HG03108 (cell line): ENCODE data around the gene GIMAP1.
A peak's percentile ranks its signal among the peaks of the same experiment; 100 is the strongest.
"Not testable (repeated sequence)": the region's sequence is repeated elsewhere in the genome, so short reads cannot be mapped to it uniquely, and the experiment has no call there.

Experiments used
- ATAC-seq: cut with Tn5 transposase; IDR thresholded peaks from one replicate; pipeline ENCODE4 v1.9.1; 2021; ENCODE audit warnings: moderate library complexity; ENCODE audit not compliant: unreplicated experiment

Gene GIMAP1

DNA sequence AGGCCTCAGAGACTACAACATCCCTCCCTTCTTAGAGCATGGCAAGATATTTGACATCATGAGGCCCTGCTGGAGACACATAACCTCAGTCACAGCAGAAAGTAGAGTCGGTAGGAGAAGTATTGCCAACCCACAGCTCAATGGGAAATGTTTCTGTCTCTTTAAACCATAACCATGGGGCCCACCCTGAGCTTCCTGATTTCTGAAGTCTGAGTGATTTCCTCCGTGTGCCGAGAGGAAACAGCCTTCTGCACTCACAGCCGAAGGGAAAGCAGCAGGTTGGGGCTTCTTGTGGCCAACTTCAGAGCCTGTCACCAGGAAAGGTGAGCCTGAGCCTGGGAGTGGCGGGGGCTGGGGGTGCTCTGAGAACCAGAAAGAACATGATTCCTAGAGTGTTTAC, at the start of gene GIMAP1:
Gene GIMAP1, plus strand, starts transcription at position 246 of the 400 bp plus-strand sequence. CDS start 2,435 bp downstream, outside the sequence.
- no peak for ATAC-seq

DNA sequence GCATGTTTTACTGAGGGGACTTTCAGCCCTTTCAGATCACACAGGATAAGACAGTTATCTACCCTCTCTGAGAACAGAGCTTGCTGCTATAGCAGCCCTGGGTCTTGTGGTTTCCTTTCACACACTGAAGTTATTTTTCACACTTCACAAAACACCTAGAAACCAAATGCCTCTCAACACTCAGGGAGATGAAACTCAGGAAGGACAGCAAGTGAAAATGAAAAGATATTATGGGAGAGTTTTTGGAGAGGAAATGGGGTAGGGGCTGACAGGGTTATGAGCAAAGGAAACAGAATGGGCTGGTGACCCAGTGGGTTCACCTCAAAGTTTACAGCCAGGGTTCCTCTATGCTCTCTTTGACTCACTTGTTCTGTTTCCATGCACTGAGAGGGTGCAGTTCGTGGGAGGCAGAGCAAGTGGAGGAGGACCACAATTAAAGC, 47.9 kb upstream of the GIMAP1 start:
- peak; percentile 83 for ATAC-seq

DNA sequence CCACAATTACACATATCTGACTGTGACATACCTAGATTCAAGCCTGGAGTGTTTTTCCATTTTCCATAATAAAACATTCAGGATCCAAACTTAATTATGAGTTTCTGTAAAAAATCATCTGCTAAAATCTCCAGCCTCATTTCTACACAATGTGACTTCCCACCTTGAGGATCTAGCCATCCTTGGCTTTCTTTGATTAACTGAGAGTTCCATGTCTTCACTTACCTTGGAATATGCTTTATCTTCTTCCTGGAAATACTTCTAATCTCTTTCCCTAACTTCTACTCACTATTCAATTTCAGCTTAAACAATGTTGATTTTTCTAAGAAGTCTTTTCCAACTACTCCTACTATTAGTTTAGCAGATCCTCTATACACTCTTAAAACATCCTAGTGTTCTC, 47.4 kb upstream of the GIMAP1 start:
- no peak for ATAC-seq

DNA sequence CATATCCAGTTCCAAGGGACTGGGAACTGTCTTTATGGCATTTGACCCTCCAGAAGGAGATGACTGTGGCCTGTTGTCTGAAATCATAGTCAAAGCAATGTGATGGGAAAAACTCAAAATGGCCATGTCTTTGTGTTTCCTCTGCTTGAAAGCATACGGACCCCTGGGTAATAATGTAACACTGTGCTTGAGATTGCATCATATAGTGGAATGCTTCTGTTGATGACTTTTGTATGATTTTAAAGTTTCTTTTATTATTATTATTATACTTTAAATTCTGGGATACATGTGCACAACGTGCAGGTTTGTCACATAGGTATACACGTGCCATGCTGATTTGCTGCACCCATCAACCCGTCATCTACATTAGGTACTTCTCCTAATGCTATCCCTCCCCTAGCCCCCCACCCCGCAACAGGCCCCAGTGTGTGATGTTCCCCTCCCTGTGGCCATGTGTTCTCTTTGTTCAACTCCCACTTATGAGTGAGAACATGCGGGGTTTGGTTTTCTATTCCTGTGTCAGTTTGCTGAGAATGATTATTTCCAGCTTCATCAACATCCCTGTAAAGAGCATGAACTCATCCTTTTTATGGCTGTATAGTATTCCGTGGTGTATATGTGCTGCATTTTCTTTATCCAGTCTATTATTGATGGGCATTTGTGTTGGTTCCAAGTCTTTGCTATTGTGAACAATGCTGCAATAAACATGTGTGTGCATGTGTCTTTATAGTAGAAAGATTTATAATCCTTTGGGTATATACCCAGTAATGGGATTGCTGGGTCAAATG, 44.4 kb upstream of the GIMAP1 start:
- ATAC-seq: not testable (repeated sequence)

DNA sequence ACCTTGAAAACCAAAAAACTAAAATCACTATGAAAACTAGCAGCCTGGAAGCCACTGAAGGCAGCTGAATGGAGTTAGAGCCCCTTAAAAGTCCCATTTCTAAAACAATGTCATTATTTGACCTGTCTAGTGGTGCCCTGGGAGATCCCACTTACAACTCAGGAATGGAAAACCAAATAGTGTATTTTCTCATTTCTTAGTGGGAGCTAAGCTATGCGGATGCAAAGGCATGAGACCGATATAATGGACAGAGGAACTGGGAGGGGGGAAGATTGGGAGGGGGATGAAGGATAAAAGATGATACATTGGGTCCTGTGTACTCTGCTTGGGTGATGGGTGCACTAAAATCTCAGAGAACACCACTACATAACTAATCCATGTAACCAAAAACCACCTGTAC, 40.7 kb upstream of the GIMAP1 start:
- no peak for ATAC-seq

DNA sequence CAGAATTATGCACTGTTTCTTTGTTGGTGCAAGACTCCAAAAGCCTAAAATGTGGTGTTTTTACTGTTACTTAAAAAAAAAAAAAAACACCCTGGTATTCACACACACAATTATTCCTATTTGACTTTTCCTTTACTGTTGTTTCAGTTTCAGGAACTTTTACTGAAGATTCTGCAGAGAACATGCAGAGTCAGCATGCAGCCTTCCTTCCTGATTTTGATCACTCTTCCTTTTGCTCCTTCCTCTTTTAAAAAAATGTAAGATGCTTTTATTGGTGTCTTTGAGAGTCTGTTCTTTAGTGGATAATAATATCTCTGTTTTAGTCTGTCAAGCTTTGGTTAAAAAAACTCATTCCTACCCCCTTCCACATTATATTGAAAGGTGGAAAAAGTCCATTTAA, 40.1 kb upstream of the GIMAP1 start:
- not testable (repeated sequence) for ATAC-seq

DNA sequence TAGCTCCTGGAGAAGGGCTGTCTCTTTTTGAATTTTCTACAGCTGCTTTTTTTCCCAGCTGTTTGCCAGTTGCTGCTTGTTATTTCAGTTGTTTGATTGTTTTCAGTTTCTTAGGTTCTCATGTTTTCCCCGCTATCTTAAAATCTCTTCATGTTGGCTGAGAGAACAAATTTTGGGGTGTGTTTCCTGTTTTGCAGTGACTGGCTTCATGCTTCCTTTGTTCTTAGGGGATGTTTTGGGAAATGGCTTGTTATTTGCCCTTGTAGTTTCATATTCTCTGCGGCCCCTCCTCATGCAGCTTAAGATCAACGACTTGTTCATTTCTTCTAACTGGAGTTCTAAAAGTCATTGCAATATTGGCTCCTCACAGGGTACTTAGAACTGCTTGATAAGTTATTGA, 39.6 kb upstream of the GIMAP1 start:
- ATAC-seq: not testable (repeated sequence)

DNA sequence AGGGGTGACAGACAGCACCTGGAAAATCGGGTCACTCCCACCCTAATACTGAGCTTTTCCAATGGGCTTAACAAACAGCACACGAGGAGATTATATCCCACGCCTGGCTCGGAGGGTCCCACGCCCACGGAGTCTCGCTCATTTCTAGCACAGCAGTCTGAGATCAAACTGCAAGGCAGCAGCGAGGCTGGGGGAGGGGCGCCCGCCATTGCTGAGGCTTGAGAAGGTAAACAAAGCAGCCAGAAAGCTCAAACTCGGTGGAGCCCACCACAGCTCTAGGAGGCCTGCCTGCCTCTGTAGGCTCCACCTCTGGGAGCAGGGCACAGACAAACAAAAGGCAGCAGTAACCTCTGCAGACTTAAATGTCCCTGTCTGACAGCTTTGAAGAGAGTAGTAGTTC, 37.8 kb upstream of the GIMAP1 start:
- not testable (repeated sequence) for ATAC-seq

DNA sequence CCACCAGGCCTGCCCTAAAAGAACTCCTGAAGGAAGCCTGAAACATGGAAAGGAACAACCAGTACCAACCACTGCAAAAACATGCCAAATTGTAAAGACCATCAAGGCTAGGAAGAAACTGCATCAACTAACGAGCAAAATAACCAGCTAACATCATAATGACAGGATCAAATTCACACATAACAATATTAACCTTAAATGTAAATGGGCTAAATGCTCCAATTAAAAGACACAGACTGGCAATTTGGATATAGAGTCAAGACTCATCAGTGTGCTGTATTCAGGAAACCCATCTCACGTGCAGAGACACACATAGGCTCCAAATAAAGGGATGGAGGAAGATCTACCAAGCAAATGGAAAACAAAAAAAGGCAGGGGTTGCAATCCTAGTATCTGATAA, 36.0 kb upstream of the GIMAP1 start:
- not testable (repeated sequence) for ATAC-seq

DNA sequence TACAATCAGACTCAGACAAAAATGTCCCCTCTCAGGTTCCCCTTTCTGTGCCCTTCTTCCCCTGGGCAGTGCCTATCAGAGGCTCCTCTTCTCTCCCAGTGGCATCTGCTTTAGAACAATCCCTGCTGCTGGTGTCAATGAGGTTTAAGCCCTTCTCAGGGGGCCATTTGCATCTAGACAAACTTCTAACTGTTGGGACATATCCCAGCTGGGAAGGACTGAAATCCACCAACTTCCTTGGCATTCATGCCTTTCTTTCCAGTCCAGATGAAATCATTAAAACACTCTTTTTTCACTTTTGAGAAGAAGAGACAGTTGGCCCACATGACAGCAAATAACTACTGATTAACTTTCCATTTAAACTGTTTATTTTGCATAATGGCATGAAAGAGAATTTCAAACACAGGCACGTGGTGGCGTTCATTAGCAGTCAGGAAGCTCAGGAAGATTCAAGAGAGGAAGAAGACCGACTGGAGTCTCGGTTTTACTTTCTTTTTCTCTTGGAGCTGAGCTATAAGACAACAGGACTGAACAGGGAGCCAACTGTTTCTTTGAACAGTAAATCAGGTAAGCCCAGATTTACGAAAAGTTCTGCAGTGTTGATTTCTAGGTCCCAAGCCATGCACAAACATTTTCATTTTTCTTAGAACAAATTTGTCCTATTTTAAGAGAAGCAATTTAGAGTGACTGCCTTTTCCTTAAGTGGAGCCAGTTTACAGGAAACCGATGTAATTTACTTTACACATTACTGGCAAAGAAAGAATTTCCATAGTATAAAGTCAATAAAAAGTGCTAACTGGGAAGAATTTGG, 31.0 kb upstream of the GIMAP1 start, which contains the start of gene GIMAP2:
Gene GIMAP2, plus strand, starts transcription at position 488 of the 811 bp plus-strand sequence. CDS start 1,354 bp downstream, outside the sequence.
- ATAC-seq: peak; percentile 97

DNA sequence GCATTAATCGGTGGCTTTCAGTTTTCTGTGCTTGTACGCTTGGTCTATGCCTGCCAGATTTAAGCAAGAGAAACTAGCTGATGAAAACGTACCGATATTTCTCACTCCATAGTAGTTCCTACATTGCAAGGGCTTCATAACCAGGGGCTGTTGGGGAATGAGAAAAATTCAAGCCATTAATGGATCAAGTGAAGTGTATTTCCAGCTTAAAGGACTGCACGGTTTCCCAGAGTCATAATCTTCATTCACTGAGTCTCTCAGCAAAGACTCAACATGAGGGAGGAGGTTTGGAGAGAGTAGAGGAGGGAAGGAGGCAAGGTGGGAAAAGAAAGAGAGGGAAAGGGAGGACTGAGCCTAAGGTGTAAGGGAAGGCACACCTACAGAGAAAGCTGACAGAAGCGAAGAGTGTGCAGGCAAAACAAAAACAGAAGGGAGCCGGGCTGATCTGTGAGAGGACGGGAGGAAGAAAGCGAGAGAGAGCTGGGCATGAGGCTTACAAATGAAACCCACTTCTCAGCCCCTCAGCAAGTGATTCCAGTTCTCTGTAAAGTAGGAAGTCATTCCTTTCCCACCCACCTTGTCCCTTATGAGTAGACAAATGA, 30.3 kb upstream of the GIMAP1 start:
- no peak for ATAC-seq

DNA sequence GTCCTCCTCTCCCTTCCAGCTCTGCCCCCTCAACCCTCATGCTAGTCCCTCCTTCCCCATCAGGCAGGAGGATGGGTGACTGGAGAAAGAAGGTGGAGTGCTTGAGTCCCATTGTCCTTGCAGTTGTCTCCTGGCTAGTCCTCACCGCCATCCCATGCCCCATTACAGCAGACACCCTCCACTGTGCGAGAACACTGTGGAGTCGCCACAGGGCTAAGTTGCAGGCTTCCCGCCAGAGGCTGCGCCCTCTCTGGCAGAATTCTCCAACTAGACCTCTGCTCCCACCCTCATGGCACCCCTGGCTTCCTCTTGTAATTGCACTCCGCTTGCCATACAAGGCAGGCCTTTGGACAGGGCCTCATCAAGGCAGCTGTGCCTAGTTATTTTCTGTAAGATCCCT, 27.8 kb upstream of the GIMAP1 start:
- ATAC-seq: no peak

DNA sequence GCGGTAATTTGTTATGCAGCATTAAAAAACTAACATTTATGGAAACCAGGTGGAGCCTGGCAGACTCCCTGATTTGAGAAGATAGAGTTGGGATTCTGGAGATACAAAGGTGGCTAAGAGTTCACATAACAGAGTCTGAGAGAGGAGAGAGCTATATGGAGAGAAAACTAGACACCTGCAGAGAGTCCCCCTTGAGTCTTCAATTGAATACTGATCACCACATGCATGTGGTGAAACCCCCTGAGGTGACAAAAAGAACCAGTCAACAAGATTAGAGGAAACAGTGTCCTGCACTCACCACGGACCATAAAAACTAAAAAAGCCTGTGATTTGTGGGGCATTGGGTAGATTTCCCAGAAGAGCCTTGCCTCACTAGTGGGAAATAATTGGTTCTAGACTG, 20.8 kb upstream of the GIMAP1 start:
- no peak for ATAC-seq

DNA sequence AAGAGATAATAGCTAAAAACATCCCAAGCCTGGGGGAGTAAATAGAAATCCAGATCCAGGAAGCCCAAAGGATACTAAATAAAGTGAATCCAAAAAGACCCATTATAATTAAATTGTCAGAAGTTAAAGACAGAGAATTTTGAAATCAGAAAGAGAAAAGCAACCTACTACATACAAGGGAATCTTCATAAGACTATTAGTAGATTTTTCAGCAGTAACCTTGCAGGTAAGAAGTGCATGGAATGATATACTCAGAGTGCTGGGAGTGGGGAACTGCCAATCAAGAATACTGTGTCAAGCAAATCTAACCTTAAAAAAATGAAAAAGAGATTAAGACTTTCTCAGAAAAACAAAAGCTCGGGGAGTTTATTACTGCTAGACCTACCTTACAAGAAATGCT, 13.2 kb upstream of the GIMAP1 start:
- no peak for ATAC-seq

DNA sequence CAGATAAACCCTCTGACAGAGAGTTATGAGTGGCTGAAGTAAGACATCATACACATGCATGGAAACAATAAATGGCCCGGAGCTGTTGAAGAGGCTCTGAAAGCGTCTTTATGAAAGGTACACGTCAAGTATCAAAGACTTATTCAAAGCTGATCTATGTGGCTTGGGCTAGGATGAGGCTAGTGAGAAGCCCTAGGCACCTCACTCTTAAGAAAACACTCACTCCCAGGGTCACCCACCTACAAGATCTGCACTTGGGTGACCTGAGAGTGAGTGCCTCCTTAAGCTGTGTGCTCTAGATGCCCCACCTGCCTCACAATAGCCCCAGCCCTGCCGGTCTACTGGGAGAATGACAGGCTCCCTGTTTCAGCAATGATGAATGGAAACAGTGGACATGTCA, 1.1 kb upstream of the GIMAP1 start:
- no peak for ATAC-seq

DNA sequence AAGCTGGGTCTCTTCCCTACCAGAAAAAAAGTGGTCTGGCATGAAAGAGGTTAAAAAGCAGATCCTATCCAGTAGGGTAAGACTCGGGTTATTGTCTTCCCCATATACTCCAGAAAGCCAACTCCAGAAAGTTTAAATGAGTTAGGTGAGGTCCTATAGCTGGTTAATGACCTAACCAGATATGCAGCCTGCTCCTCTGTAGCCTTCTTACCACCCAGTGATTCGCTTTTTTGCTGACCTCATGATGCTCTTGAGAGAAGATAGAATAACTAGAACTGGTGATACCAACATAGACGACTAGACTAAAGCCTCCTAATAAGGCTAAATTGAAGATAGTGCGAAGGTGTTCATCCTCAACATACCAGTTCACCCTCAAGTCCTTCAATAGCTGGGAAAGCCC, 675 bp upstream of the GIMAP1 start:
- no peak for ATAC-seq

DNA sequence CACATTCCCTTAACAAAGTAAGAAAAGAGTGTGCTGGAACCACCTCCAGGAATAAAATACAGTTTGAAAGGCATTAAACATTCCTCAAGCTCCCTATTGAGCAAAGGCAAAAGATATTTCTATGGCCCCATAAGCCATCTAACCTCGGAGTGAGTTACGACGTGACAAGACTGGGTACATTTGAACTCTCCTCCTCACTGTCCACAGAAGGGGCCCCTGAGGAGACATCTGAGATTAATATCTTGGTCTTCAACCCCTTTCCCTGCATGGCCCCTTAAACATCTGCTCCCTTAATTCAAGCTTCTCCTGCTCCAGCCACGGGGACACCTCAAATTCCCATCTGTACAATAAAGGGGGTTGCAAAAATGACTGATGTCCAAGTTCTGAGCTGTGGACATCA, 526 bp downstream of the GIMAP1 start:
- ATAC-seq: no peak

DNA sequence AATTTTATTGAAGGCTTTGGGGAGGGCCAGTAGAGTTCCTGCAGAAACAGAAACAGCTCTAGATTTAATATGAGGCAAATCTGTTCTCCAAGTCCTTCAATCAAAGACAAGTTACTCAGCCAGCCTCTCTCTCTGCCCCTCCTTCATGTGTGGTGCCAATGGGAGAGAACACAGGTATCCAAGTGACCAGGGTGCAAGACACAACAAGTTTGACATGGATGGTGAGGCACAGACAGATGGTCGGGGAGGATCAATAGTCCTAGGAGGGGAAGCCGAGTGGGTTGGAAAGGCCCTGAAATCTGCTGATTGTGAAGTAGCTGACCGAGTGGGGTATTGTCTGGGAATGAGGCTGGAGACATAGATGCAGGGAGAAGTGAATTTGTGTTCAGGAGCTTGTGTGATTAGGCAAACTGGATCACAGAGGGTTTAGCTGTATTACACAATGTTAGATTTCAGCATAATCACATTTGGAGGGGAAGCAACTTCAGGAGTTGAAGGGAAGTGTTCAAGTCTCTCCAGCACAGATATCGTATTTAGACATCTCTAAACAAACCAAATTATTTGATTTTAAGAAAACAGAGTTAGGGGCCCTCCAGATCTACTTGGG, 1.5 kb downstream of the GIMAP1 start:
- no peak for ATAC-seq

DNA sequence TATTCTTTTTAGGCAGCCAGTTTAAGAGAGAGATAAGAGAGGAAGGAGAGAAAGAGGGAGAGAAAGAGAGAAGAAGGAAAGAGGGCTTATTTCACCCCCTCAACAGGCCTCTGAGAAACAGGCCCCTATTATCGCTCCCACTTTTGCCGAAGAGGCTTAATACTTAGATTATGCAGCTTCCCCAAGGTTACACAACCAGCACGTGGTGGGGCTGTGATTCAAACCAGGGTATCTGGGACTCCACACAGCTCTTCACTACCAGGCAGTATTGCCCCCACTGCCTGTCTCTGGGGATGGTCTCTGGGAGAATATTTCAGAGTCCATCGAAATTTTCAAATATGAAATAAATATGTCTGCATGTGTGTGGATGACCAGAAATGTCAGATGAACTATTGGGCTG, 3.0 kb downstream of the GIMAP1 start:
- ATAC-seq: no peak

DNA sequence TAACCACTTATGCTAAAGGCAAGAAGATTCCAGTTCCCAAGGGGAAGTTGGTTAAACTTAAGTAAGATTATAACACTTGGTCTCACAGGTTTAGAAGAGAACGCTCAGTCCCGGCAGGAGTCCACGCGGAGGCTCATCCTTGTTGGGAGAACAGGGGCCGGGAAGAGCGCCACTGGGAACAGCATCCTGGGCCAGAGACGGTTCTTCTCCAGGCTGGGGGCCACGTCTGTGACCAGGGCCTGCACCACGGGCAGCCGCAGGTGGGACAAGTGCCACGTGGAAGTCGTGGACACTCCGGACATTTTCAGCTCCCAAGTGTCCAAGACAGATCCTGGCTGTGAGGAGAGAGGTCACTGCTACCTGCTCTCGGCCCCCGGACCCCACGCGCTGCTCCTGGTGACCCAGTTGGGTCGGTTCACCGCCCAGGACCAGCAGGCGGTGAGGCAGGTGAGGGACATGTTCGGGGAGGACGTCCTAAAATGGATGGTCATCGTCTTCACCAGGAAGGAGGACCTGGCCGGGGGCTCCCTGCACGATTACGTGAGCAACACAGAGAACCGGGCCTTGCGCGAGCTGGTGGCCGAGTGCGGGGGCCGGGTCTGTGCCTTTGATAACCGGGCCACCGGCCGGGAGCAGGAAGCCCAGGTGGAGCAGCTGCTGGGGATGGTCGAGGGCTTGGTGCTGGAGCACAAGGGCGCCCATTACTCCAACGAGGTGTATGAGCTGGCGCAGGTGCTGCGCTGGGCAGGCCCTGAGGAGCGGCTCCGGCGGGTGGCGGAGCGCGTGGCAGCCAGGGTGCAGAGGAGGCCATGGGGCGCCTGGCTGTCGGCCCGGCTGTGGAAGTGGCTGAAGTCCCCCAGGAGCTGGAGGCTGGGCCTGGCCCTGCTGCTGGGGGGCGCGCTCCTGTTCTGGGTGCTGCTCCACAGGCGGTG, 3.8 kb downstream of the GIMAP1 start:
- no peak for ATAC-seq
